GM19035 (cell line): Measurements from ENCODE around the gene HOXA7.

Experiments used
- ATAC-seq: cut with Tn5 transposase; IDR thresholded peaks from one replicate; pipeline ENCODE4 v1.9.1; 2021; ENCODE audit not compliant: unreplicated experiment

HOXA7 gene

GRCh38 chr7:27148031-27148755 lies 8.3 kb downstream of the HOXA7 start:
- ATAC-seq: no peak

GRCh38 chr7:27147199-27148030 lies 9.1 kb downstream of the HOXA7 start, which contains the start of gene HOXA6:
HOXA6 (minus strand) TSS chr7:27147774; CDS start chr7:27147749, 25 bp downstream.
- no peak for ATAC-seq

DNA sequence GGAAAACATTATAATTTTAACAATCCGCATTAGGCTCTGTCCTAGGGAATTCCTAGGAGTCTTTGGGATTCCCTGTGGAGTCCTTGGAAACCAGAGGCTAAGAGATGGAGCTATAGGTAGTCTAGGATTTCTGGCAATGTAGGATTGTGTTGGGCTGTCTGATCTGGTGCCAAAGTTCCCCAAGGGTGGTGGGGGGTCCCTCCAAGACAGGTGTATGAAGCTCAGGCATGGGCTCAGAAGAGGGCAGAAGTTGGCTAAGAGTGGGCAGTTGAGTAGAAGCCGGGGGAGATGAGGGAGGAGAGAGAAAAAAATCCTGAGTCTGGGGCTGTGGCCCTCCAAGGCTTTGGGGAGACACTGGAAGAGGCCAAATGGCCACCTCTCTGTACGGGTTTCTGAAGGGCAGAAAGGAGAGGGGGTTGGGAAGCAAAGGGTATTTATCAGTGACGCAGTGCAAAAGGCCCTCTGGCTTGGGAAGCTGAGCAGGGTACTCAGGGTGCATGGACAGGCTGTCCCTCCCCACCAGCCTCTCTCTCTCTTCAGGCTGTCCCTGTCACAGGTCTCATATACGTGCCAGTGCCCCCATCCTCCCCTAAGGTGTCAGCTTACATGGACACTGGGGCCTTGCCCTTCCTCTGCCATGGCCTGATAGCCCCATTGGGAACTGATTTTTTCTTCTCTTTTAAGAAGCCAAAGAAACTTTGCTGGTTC lies 9.8 kb downstream of the HOXA7 start:
- no peak for ATAC-seq

DNA sequence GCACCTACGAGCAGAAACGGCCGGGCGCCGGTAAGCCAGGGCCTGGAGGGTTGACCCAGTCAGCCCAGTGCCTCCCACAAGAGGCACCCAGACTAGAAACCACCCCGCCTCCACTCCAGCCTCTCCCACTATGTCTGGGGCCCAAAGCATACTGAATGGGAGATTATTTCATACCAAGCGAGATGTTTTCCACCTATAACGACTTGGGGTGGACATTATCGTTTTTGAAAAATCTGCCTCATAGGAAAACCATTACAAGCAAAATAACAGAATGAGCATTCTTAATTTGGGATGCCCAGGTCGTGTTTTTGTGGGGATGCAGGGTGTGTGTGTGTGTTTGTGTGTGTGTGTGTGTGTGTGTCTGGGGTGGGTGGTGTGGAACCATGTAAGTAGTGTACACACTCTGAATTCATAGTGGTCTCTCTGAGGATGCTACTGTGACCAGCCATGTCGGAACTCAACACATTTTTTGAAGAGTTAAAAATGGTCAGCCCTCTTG lies 10.5 kb downstream of the HOXA7 start:
- no peak for ATAC-seq

DNA sequence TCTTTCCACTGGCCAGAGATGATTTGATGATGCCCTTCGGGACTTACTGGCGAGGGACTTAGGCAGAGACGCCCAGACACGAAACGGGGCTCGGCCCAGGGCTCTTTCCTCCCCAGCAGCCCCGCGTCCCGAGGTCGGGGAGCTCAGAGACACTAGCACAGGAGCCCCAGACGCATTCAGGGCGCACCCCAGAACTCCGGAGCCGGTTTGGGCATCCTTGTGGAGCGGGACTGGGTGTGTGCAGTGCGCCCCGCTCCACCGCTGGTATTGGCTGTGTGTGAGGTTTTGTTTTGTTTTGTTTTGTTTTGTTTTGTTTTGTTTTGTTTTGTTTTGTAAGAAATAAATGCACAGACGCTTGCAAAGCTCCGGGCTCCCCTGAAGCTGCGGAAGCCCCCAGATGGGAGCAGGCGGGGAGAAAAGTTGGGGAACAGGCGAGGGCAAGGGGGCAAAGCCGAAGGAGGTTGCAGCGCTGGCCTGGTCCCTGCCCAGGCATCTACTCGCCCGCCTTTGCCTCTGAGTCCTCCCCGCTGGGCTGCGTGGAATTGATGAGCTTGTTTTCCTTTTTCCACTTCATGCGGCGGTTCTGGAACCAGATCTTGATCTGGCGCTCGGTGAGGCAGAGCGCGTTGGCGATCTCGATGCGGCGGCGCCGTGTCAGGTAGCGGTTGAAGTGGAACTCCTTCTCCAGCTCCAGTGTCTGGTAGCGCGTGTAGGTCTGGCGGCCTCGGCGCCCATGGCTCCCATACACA lies 11.1 kb downstream of the HOXA7 start:
- ATAC-seq: no peak

DNA sequence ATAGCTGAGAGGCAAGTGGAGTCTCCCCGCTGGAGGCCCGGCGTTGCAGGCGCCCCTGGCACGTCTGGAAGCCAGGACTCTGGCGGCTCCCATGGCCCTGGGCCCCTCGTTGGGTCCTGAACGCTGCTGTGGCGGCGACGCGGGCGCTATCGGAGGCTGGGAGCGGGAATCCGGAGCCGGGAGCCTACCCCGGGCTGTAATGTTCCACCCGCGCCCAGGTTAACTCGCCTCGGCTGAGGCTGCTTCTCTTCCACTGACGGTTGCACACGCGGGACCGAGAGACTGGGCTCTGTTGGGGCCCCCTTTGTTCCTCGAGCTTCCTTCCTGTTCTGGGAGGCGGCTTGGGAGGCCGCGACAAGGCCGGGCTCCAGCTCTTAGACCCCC lies 11.7 kb downstream of the HOXA7 start:
- ATAC-seq: no peak

DNA sequence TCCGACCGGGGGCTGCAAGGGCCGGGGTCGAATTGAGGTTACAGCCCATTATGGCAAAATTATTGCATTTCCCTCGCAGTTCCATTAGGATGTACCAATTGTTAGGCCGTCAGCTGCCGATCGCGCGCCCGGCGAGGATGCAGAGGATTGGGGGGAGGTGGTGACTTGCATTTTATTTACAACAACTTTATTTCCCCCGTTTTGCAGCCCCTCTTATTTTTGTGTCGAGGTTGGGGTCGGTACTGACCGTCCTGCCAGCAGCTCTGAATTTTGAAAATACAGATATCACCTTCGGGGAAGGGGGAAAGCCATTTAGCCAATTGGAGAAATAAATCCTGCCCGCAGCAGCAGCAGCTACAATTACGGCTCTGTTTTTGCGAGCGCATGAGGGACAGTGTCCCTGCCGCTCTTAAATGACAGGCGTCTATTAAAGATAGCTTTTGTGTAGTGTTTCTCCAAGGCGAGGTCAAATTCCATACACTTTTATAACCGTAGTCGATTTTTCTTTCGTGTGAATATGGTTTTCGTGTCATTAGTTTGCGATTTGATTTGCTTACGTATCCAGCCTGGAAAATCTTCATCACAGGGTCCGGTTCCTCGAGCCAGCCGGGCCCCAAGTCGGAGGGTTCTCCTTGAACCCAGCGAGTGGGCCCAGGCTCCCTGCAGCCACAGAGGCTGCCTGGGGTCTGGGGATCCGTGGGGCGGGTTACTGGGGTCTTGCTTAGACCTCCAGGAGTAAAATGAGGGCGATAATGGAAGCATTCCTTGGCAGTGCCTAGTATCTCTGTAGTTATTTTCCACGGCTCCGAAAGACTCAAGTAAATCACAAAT lies 12.3 kb downstream of the HOXA7 start:
- ATAC-seq: no peak

DNA sequence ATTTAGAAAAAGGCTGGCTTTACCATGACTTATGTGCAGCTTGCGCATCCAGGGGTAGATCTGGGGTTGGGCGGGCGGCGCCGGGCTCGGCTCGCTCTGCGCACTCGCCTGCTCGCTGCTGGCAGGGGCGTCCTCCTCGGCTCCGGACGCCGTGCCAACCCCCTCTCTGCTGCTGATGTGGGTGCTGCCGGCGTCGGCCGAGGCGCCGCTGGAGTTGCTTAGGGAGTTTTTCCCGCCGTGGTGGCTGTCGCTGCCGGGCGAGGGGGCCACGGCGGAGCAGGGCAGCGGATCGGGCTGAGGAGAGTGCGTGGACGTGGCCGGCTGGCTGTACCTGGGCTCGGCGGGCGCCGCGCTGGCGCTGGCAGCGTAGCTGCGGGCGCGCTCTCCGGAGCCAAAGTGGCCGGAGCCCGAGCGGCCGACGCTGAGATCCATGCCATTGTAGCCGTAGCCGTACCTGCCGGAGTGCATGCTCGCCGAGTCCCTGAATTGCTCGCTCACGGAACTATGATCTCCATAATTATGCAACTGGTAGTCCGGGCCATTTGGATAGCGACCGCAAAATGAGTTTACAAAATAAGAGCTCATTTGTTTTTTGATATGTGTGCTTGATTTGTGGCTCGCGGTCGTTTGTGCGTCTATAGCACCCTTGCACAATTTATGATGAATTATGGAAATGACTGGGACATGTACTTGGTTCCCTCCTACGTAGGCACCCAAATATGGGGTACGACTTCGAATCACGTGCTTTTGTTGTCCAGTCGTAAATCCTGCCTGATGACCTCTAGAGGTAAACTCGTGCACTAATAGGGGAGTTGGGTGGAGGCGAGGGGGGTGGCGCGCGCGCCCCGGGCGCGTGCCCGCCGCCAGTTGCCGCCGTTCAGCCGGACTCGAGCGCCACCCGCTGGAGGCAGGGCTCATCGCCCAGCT lies 13.2 kb downstream of the HOXA7 start, which contains the start of gene HOXA5:
Gene HOXA5, minus strand, starts transcription at position 659 of the 927 bp plus-strand sequence. Its CDS starts 74 bp downstream, at position 585.
- ATAC-seq: peak; percentile 73

- ATAC-seq: no peak
Measured at GRCh38 chr7:27142580-27143022, 13.9 kb downstream of the HOXA7 start.

DNA sequence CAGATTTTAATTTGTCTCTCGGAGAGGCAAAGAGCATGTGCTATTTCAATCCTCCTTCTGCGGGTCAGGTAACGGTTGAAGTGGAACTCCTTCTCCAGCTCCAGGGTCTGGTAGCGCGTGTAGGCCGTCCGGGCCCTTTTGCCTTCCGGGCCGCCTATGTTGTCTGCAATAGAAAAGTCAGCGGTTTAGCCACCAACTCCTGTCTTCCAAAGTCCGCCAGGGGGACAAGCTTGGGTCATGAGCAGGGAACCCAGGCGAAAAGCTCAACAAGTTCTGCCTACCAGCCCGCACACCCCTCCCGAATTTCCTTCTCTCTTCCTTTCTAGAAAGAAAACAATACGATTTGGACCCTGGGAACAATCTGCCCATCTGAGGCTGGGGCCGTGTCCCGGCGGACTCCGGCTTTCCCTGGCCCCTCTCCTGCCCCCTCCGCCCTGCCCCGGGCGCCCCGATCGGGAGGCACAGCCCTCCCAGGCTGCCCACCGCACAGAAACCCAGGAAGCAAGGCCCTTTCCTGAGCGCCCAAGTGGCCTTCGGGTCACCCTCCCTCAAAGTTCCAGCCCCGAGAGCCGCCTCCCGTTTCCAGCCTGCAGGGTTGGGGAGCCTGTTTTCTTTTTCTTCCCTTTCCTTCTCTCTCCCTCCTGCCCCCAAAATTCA lies 14.4 kb downstream of the HOXA7 start:
- no peak for ATAC-seq

DNA sequence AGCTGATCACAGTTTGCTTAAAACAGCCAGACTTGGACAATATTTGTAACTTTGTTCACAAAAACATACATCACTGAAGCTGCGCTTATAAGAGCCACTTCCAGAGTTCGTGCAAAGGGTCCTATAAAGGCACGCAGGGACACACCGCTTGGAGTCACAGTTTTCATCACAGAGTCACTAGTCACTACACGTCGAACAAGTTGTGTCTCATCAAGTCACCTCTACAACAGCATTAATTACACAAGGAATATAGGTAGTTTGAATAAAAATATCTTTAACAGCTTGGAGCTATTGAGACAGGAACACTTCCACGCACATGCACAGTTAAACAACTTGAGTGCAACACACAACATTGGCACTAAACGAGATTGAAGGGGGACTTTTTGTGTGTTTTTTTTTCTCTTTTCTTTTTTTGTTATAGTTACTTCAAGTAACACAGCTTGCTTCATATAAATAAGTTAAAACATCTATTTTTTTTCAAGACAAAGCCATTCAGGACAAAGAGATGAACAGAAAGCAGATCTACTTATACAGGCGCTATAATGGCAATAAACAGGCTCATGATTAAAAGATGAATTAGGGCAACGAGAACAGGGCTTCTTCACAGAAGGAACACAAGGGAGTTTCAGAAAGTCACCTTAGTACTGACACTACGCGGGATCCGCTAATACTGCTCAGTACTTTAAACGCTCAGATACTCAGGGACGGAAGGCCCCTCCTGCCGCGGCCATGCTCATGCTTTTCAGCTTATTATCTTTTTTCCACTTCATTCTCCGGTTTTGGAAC lies 15.1 kb downstream of the HOXA7 start:
- ATAC-seq: no peak

GRCh38 chr7:27140126-27140857 lies 16.2 kb downstream of the HOXA7 start:
- no peak for ATAC-seq

DNA sequence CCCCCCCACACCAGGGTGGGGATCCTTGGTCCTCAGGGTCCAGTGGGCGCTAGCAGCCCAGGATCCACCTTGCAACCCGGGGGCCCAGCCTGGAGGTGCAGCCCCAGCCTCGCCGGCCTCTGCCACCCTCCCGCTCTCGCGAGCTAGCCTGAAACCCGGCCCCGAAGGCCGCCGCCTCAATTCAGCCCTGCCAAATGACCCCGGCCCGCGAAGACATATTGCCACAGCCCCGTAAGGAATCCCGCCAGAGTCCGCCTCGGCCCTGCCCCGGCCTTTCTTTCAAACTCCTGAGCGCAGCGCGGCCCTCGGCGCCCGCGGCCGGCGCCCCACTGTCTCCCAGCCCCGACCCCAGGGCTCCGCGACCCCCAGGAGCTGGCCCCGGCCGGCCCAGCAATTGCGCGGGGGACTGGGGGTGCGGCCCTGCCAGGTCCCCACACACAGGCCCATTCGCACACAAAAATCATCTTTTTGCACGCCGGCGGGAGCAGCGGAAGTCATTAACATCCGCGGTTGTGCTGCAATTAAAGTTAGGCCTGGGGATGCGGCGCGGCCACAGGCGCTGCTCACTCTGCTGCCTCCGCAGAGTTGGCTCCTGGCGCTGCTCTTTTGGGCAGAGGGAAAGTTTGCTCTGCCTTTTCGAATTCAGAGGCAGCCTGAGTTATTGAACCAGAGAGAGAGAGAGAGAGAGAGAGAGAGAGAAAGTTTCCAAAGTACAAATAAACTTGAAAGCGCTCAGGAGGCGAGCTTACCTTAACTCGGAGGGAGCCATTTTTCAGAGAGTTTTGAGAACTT lies 16.9 kb downstream of the HOXA7 start:
- no peak for ATAC-seq

GRCh38 chr7:27138985-27139333 lies 17.5 kb downstream of the HOXA7 start:
- ATAC-seq: no peak

- no peak for ATAC-seq
Measured at GRCh38 chr7:27138472-27138871, 18.0 kb downstream of the HOXA7 start.
